ENCODE measurements around the gene KCNT1. TPM values are rescaled to one million over a fixed set of nuclear protein-coding genes. Genes with fewer than 3 reads are reported as not detected.

The KCNT1 gene
- total RNA-seq, 1 experiment from 2014 or later = 0.09 TPM

DNA sequence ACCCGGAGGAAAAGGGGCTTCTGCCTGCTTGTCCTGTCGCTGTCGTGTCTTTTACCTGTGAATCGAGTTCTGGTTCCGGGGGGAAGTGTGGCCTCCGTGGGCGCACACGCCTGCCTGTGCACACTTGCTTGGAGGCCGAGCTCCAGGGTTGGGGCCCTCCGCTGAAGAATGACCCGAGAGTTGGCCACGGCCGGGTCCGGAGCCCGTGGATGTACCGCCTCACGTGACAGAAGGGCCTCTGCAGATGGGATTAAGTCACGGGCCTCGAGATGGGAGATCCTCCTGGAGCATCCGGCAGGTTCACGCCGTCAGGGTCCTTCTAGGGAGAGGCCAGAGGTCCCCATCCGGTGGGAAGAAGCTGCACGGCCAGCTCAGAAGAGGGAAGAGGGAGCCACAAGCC, 81.0 kb downstream of the KCNT1 start:
- CTCF ChIA-PET = no interaction called here
- POLR2A ChIA-PET = no interaction called here
- Mint-ChIP-seq H3K27ac (ENCODE audit: unreplicated experiment) (no peak overlapping the region), H3K36me3 (ENCODE audit: insufficient read depth, unreplicated experiment) (no peaks in the 10 kb centered on the region), H3K27me3 (ENCODE audit: insufficient read depth, unreplicated experiment) (peaks cover 8% of the 10 kb centered on the region), H3K9me3 (ENCODE audit: unreplicated experiment) (no peaks in the 10 kb centered on the region), H3K4me1 (ENCODE audit: low read depth, unreplicated experiment) (no peaks in the 10 kb centered on the region), H3K4me3 (ENCODE audit: unreplicated experiment) (no peak overlapping the region)
- no peak for DNase-seq
- BruUV-seq (replicated peaks) = no TSS peak
- intact Hi-C loops (cut with micrococcal nuclease; ENCODE audit: unreplicated experiment) = no loop called here
- no peaks in the 10 kb centered on the region for H3K4me1 ChIP-seq
- H3K36me3 ChIP-seq (ENCODE audit: control insufficient read depth, insufficient read depth, low read length) = no peaks in the 10 kb centered on the region
- H3K9me3 ChIP-seq = no peaks in the 10 kb centered on the region
- no peak for TF ChIP-seq CTCF (IDR thresholded peaks at IDR 0.05; ENCODE audit: insufficient read depth in 1 of 2, low read depth in 1 of 2, low read length in 1 of 2, severe bottlenecking in 1 of 2, unreplicated experiment in 1 of 2)
- no peak overlapping the region for H3K4me3 ChIP-seq (ENCODE audit: low read depth, low read length)
- no peaks in the 10 kb centered on the region for H3K27me3 ChIP-seq (replicated peaks; ENCODE audit: control insufficient read depth, insufficient read depth, low read length)

GRCh38 chr9:135783540-135784245, 81.7 kb downstream of the KCNT1 start:
- H3K4me3 ChIP-seq (ENCODE audit: low read depth, low read length) = no peak overlapping the region
- intact Hi-C loops (cut with micrococcal nuclease; ENCODE audit: unreplicated experiment) = no loop called here
- Mint-ChIP-seq H3K9me3 (ENCODE audit: unreplicated experiment) (no peaks in the 10 kb centered on the region), H3K4me3 (ENCODE audit: unreplicated experiment) (no peak overlapping the region), H3K4me1 (ENCODE audit: low read depth, unreplicated experiment) (no peaks in the 10 kb centered on the region), H3K27ac (ENCODE audit: unreplicated experiment) (no peak overlapping the region), H3K27me3 (ENCODE audit: insufficient read depth, unreplicated experiment) (peaks cover 8% of the 10 kb centered on the region), H3K36me3 (ENCODE audit: insufficient read depth, unreplicated experiment) (no peaks in the 10 kb centered on the region)
- H3K4me1 ChIP-seq = peaks cover 5% of the 10 kb centered on the region; the same call in 1 of the 2 replicates
- H3K9me3 ChIP-seq = no peaks in the 10 kb centered on the region
- ChIA-PET CTCF (no interaction called here), POLR2A (no interaction called here)
- no peaks in the 10 kb centered on the region for H3K36me3 ChIP-seq (ENCODE audit: control insufficient read depth, insufficient read depth, low read length)
- H3K27me3 ChIP-seq (replicated peaks; ENCODE audit: control insufficient read depth, insufficient read depth, low read length) = no peaks in the 10 kb centered on the region
- BruUV-seq (replicated peaks) = no TSS peak
- no peak for DNase-seq
- no peak for TF ChIP-seq CTCF (IDR thresholded peaks at IDR 0.05; ENCODE audit: insufficient read depth in 1 of 2, low read depth in 1 of 2, low read length in 1 of 2, severe bottlenecking in 1 of 2, unreplicated experiment in 1 of 2)

- POLR2A ChIA-PET = no interaction called here
These were observed 83.1 kb downstream of the KCNT1 start for GRCh38 chr9:135785013-135785575.

More at GRCh38 chr9:135785013-135785575, 83.1 kb downstream of the KCNT1 start:
- no peaks in the 10 kb centered on the region for H3K36me3 Mint-ChIP-seq (ENCODE audit: insufficient read depth, unreplicated experiment)
- H3K27me3 Mint-ChIP-seq (ENCODE audit: insufficient read depth, unreplicated experiment) = peaks cover 8% of the 10 kb centered on the region
- H3K4me3 Mint-ChIP-seq (ENCODE audit: unreplicated experiment) = no peak overlapping the region
- Histone ChIP-seq H3K4me3 (ENCODE audit: low read depth, low read length) (no peak overlapping the region), H3K9me3 (no peaks in the 10 kb centered on the region), H3K4me1 (peaks cover 8% of the 10 kb centered on the region; the same call in 1 of the 2 replicates), H3K27me3 (replicated peaks; ENCODE audit: control insufficient read depth, insufficient read depth, low read length) (no peaks in the 10 kb centered on the region), H3K36me3 (ENCODE audit: control insufficient read depth, insufficient read depth, low read length) (no peaks in the 10 kb centered on the region)
- BruUV-seq (replicated peaks) = no TSS peak
- CTCF ChIA-PET = no interaction called here
- intact Hi-C loops (cut with micrococcal nuclease; ENCODE audit: unreplicated experiment) = no loop called here
- no peak overlapping the region for H3K27ac Mint-ChIP-seq (ENCODE audit: unreplicated experiment)
- TF ChIP-seq CTCF (IDR thresholded peaks at IDR 0.05; ENCODE audit: insufficient read depth in 1 of 2, low read depth in 1 of 2, low read length in 1 of 2, severe bottlenecking in 1 of 2, unreplicated experiment in 1 of 2) = no peak
- DNase-seq = no peak
- no peaks in the 10 kb centered on the region for H3K4me1 Mint-ChIP-seq (ENCODE audit: low read depth, unreplicated experiment)
- no peaks in the 10 kb centered on the region for H3K9me3 Mint-ChIP-seq (ENCODE audit: unreplicated experiment)
